ENCODE data around the gene BAIAP3.

The BAIAP3 gene

DNA sequence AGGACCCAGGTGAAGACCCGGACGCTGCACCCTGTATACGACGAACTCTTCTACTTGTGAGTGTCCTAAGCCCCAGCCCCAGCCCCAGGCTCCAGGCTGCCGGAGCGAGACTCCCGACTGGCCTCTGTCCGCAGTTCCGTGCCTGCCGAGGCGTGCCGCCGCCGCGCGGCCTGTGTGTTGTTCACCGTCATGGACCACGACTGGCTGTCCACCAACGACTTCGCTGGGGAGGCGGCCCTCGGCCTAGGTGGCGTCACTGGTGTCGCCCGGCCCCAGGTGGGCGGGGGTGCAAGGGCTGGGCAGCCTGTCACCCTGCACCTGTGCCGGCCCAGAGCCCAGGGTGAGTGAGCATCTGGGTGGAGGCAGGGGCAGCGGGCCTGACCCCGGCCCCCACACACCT, 14.5 kb downstream of the BAIAP3 start:
- DNase-seq, result no peak

DNA sequence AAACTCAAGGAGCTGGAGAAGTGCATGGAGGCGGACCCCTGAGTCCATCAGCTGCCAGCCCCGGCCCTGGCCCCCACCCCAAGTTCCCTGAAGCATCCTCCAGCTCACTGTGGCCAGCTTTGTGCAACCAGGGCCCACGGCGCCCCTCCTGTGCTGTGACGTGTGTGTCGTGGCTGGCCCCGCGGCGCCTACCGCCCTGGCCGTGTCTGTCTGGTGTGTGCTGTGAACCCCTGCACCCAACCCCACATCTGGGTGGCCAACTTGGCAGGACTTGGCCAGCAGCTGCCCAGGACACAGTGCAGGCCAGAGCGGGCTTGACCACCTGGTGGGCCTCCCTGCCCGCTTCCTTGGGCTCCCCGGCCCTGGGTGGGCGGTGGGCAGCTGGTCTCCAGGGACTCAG, 15.0 kb downstream of the BAIAP3 start:
- DNase-seq, result no peak

DNA sequence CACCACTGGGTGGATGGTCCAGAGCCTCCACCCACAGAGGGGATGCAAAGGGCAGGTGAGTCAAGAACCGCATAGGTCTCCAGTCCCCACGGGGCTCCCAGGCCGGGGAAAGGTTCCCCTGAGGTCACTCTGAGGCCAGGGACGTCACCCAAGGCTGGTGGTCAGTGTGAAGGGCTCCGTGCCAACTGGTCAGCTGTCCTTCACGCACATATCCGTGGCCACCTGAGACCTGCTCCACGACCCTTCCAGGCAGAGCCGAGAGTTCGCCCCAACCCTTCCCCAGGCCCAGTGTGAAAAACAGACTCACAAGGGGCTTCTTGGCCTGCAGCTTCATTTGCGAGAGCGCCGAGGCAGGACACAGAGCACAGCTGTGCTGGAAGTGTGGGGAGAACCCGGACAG, 15.5 kb downstream of the BAIAP3 start:
- no peak for DNase-seq

DNA sequence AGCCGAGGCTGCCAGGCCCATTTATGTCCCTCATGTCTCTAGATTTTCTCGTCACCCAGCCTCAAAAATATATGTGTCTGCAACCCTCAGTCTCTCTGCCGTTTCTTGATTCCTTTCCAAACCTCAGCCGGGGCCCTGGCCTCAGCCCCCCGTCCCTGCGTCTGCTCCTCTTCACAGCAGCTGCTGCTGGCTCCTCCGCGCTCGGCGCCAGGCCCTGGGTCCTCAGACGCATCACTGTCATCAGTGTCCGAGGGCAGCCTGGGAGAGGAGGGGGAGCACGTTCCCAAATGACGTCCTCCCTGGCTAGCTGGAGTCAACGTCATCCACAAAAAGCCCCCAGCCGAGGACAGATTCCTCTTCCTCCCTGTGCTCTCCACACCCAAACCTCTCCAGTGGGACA, 15.9 kb downstream of the BAIAP3 start:
- DNase-seq, result no peak

DNA sequence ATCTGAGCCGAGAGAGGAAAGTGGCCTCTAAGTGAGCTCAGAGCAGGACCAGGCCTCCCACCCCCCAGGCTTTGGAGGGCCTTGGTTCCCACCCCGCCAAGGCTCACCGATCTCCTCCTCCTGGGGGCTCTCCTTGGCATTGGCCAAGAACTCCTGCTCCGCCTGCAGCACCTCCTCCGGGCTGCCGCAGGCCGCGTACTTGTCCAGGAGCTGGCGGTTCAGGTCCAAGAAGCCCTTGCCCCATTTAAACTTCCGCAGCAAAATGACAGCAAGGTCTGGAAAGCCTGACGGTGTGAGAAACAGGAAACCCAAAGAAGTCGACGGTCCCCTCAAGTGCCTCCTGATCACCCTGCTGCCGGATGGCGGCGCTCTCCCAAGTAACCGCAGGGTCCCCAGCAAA, 16.5 kb downstream of the BAIAP3 start:
- no peak for DNase-seq

DNA sequence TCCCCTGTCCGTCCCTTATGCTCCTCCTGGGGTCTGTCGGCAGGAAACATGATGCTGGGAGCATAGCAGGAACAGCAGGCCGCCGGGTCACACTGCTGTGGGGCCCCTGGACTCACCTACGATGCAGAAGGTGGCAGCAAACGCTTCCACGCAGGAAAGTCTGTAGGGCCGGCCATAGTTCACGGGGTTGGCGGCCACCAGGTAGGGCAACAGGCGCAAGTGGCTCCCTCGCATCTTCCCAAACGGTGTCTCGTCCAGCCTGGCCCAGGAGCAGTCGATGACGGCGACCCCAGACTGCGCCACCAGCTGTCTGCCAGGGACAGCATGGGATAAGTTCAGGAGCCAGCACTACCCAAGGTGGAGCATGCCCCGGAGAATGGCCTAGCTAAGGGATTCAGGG, 17.2 kb downstream of the BAIAP3 start:
- no peak for DNase-seq

DNA sequence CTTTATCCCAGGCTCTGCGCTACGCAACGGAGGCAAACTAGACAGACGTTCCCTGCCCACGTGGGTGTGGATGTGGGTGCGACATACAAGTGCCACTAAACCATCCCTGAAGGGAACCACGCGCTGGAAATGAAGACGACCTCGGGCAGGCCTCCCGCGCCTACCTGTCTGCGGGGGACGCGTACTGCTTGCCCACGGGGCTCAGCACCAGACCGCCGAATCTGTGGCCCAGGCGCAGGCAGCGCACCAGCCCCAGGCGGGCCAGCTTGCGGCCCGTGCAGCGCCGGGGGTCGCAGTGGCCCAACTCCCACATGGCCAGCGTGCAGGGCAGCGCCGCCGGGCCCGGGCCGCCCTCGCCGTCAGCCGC, 17.8 kb downstream of the BAIAP3 start:
- DNase-seq, result no peak

DNA sequence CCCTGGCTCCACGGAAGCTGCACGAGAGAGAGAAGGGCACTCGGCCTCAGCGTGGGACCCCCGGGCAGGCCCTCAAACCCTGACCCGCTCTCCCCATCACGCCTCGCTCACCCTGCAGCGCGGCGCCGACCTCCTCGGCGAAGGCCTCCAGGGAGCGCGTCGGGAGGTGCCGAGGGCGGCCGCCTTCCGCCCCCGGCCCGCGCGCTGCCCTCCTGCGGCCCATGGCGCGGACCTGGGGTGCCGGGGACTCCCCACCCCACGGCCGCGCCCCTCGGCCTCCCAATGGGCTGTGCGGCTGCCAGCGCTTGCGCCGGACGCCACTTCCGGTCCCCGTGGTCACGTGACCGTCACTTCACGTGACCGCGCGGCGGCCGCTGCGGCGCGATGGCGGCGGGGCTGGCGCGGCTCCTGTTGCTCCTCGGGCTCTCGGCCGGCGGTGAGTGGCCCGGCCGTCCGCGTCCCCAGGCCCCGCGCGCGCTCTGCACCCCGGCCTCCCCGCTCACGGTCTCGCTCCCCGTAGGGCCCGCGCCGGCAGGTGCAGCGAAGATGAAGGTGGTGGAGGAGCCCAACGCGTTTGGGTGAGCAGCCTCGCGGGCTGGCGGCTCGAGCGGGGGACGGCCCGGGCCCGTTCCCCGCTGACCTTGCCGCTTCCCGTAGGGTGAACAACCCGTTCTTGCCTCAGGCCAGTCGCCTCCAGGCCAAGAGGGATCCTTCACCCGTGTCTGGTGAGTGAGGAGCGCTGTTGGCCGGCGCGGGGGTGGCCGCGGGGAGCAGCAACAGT, 18.3 kb downstream of the BAIAP3 start, which contains the start of the genes GNPTG and TSR3:
Gene GNPTG, plus strand, starts transcription at position 350 of the 781 bp plus-strand sequence. Its CDS starts 35 bp downstream, at position 385.
Gene TSR3, minus strand, starts transcription at position 297 of the 781 bp plus-strand sequence. Its CDS starts 74 bp downstream, at position 223.
- peak; percentile 76 to 88 for DNase-seq

DNA sequence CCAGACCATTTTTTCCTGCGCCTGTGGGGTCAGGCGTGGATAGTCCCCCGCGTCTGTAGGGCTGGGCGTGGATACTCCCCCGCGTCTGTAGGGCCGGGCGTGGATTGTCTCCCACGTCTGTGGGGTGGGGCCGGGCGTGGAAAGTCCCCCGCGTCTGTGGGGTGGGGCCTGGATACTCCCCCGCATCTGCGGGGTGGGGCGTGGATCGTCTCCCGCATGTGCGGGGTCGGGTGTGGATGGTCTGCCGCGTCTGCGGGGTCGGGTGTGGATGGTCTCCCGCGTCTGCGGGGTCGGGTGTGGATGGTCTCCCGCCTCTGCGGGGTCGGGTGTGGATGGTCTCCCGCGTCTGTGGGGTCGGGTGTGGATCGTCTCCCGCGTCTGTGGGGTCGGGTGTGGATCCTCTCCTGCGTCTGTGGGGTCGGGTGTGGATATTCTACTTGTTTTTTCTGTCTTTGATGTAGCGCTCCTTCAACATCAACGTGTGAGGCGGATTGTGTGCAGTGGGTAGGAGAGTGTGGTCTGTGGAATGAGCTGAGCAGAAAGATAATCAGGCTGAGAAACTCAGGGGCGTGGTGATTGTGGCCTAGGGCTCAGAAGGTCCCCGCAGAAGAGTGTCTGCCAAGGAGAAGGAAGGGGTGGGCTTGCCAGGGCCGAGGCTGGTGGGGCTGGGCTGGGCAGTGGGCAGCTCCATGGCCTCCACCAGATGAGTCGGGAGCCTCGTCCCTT, 21.5 kb downstream of the BAIAP3 start:
- DNase-seq, result no peak

DNA sequence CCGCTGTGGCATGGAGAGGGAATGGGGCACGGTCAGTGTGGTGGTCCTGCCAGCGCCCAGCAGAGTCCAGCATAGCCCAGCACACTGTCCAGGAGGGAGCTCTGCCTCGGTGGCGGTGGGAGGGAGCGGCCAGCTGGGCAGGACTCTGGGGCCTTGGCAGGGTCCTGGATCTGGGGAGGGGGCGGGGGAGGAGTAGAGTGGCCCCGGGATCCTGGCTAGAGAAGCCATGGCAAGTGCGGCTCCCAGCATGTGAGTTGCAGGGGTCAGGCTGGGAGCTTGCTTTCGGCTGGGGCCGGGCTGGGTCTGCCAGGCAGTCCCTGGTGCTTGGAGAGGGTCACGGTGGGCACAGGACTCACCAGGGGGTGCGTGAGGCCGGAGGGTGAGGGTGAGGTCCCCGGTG, 22.1 kb downstream of the BAIAP3 start:
- no peak for DNase-seq

DNA sequence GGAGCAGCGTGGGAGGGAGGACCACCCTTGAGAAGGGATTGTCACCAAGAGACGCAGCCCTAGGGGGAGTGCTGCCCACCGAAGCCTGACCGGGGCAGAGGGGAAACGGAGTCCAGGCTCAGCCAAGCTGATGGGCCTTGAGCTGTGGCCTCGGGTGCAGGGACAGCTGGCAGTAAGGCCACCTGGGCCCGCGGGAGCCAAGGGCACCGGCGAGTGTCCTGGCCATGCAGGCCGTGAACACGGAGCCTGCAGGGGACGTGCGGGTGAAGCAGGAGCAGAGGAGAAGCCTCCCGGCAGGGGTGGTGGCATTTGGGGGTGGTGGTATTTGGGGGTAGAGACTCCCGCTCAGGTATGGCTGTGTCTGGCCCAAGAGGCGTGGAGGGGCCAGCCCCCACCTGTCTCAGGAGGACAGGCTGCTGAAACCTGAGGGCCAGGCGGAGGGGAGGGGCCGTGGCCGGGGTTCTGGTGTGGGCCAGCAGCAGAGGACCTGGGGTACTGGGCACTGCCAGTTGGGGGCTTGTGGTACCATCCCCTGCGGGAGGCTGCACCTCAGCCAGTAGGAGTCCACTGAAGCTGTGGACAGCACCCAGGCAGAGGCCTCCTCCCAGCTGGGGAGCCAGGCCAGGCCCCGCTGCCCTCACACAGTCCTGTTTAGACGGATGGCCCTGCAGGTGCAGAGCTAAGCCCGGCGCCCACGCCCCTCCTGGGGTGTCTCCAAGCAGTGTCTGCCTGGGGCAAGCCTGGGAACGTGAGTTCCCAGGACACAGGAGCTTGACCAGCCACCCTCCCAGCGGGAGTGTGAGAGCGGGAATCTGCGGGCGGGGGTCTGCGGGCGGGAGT, 22.8 kb downstream of the BAIAP3 start:
- no peak for DNase-seq

DNA sequence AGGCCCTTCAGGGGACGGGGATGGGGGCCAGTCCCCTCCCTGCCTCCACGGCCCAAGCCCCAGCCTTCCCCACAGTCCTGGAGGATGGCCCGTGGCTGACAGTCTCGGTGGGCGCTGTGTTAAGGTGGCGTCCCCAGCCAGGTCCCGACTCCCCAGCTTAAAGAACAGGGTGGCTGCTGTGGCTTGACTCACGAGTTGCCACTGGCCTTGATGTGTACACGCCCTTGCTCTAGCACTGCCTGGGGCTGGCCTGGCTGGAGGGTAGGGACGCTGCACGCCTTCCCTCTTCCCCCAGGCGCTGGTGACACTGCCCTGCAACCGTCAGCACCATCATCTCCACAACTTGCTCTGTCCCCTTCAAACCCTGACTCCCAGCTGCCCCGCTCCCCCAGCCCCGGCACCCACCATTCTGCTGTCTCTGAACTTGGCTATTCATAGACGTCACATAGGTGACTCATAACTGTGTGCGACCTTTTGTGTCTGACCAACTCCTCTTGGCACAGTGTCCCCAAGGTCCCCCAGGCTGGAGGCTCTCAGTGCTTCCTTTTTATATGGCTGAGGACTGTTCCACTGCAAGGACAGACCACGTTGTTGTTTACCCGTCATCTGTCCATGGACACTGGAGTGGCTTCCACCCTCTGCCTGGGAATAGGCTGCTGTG, 24.6 kb downstream of the BAIAP3 start:
- DNase-seq, result no peak

DNA sequence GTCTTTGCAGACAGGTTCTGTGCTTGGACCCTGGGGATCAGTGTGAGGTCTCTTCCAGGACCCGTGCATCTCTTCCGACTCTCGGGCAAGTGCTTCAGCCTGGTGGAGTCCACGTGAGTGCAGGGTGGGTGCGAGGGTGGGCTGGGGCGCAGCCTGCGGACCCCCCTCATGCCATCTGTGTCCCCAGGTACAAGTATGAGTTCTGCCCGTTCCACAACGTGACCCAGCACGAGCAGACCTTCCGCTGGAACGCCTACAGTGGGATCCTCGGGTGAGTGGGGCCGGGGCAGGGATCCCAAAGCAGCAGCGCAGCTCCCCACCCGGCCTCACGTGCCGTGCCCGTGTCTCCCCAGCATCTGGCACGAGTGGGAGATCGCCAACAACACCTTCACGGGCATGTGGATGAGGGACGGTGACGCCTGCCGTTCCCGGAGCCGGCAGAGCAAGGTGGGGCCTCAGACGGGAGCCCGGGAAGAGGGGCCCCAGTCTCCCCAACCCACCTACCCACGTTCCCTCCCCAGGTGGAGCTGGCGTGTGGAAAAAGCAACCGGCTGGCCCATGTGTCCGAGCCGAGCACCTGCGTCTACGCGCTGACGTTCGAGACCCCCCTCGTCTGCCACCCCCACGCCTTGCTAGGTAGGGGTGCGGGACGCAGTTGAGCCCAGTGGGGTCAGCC, 28.4 kb downstream of the BAIAP3 start:
- no peak for DNase-seq

DNA sequence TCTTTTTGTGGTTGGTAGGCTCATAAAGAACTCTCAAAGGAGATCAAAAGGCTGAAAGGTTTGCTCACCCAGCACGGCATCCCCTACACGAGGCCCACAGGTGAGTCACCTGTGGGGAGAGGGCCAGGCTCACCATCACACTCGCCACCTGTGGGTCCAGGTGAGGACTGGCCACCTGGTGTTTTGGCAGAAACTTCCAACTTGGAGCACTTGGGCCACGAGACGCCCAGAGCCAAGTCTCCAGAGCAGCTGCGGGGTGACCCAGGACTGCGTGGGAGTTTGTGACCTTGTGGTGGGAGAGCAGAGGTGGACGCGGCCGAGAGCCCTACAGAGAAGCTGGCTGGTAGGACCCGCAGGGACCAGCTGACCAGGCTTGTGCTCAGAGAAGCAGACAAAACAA, 29.4 kb downstream of the BAIAP3 start:
- DNase-seq, result no peak

DNA sequence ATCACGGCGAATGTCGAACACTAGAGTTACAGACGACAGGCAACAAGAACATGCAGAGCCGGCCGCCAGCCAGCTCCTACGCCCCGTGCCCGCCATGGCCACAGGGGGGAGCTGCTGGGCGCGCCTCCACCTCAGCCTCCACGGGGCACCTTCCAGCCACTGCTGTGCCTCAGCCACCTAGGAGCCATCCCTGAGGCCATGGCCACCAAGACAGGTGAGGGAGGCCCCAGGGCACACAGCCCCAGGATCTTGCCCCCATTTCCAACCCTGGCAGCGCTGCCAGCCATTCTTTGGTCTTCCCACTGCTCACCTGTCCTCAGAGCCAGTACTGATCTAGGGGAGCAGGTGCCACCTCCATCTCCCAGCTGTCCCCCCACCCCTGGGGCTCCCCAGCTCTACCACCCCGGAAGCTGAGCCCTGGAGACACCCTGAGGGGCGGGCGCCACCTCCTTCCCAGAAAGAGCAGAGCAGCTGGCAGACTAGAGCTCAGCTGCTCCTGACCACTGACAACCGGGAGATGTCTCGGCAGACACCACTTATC, 30.1 kb downstream of the BAIAP3 start:
- peak; percentile 65 to 75 for DNase-seq

DNA sequence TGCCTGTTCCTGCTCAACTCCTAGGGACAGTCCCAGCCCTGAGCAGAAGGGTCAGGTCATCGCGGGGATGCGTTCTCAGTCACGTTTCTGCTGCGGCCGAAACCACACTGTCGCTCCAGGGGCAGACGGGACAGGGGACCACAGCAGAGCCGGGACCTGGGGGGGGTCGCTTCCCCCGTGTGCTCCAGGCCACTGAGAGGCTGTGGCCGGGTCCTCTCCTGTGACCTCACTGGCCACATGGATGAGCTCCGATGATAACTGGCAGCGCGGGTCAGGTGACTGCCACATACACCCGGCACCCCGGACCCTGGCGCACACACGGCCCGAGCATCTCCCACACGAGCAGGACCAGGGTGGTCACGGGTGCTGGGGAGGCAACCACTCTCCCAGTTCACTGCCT, 31.1 kb downstream of the BAIAP3 start:
- no peak for DNase-seq

DNA sequence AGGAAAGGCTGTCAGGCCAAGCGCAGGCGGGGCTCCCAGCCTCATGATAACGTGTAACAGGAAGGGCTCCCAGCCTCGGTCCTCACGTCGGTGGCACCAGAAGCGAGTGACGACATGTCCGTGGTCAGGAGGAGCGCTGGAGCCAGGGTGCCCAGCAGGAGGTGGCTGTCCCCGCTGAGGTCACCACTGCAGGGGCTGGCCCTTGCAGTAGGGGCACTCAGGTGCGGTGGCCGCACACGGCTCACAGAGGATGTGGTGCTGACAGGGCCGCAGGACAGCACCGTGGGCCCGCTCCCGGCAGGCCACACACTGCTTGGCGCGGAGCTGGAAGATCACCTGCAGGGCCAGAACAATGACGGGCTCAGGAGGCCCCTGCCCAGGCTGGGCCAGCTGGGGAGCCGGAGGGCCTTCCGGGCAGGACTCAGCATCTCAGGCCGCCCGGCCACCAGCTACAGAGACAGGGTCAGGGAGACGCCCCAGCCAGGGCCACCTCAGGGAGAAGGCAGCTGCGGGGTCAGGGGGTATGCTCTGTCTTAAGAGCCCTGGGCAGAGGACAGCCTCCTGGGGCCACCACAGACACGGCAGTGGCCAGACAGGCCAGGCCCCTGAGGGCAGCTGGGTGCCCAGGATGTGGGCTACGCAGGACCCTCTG, 32.7 kb downstream of the BAIAP3 start:
- no peak for DNase-seq

DNA sequence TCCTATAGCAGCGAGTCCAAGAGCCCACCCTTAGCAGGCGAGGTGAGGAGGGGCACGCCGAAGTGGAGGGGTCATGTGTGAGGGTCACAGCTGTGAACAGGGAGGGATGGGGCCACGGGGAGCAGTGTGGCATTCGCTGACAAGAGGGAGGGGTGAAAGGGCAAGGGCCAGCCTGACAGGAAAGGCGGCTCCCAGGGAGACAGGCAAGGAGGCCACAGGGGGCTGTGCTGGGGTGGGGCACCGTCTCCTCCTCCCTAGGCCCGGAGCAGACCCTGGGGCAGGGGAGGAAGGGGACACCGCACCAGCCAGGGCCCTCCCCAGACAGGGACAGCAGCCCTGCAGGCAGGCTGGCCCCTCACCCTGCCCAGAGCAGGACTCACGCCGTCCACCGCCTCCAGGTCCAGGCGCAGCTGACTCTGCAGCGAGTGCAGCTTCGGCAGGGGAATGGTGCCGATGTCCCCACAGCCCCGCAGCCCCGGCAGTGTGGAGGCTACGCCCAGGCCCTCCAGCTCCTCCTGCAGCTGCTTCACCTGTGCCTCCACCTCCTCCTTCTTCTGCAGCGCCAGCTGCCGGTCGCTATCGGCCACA, 33.4 kb downstream of the BAIAP3 start:
- DNase-seq, result no peak

DNA sequence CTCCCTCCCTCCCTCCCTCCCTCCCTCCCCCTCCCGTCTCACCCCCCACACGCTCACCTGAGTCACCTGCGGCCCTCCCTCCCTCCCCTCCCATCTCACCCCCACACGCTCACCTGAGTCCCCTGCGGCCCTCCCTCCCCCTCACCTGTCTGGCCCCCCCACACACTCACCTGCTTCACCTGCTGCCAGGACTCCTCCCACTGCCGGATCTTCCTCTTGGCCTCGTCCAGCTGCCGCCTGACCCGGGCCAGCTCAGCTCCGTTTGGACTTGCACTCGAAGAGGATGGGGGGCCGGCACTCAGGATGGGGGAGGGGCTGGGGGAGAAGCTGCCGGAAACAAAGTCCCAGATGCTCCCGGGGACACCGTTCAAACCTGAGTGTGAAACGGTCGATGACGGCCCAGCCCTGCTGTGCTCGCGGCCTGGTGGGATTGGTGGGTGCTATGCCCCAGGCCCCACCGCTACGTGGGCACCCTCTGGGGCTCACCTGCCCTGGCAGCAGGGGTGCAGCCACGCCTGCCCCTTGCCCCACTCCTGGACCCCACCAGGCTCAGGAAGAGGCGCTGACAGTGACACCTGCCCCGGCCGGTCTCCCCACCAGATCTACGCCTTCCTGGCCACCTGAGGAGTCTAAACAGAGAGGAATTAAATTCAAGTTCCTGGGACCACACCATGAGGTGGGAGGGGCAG, 34.2 kb downstream of the BAIAP3 start:
- DNase-seq, result no peak
